ENCODE results near the gene CFAP161.

Gene CFAP161

GRCh38 chr15:81191701-81192100 is 57.6 kb downstream of the CFAP161 start:
- no peak overlapping the region for H3K4me3 ChIP-seq (ENCODE audit: low read depth, low read length)
- no peak for DNase-seq (ENCODE audit: low read depth, low spot score)
- in situ Hi-C loops (cut with HindIII; ENCODE audit: low sequenced_read_pairs) = no loop called here
- no peak for TF ChIP-seq CTCF (IDR thresholded peaks at IDR 0.05; ENCODE audit: low read depth, low read length)

- TF ChIP-seq CTCF (IDR thresholded peaks at IDR 0.05; ENCODE audit: low read depth, low read length) = no peak
- H3K4me3 ChIP-seq (ENCODE audit: low read depth, low read length) = no peak overlapping the region
- in situ Hi-C loops (cut with HindIII; ENCODE audit: low sequenced_read_pairs) = no loop called here
- no peak for DNase-seq (ENCODE audit: low read depth, low spot score)
Observed at GRCh38 chr15:81194723-81195122, 60.7 kb downstream of the CFAP161 start.

GRCh38 chr15:81195339-81195864 is 61.3 kb downstream of the CFAP161 start:
- TF ChIP-seq CTCF (IDR thresholded peaks at IDR 0.05; ENCODE audit: low read depth, low read length) = no peak
- no peak for DNase-seq (ENCODE audit: low read depth, low spot score)
- H3K4me3 ChIP-seq (ENCODE audit: low read depth, low read length) = no peak overlapping the region
- in situ Hi-C loops (cut with HindIII; ENCODE audit: low sequenced_read_pairs) = no loop called here

GRCh38 chr15:81196576-81197254 is 62.6 kb downstream of the CFAP161 start, which contains the start of gene IL16:
IL16 (plus strand) TSS chr15:81196879; CDS start chr15:81225400, 28,521 bp downstream.
- H3K4me3 ChIP-seq (ENCODE audit: low read depth, low read length) = no peak within 1 kb of the TSS
- DNase-seq (ENCODE audit: low read depth, low spot score) = no peak
- in situ Hi-C loops (cut with HindIII; ENCODE audit: low sequenced_read_pairs) = no loop called here
- TF ChIP-seq CTCF (IDR thresholded peaks at IDR 0.05; ENCODE audit: low read depth, low read length) = no peak

- H3K4me3 ChIP-seq (ENCODE audit: low read depth, low read length) = no peak overlapping the region
- TF ChIP-seq CTCF (IDR thresholded peaks at IDR 0.05; ENCODE audit: low read depth, low read length) = no peak
- in situ Hi-C loops (cut with HindIII; ENCODE audit: low sequenced_read_pairs) = no loop called here
- no peak for DNase-seq (ENCODE audit: low read depth, low spot score)
Observed at GRCh38 chr15:81197255-81197630, 63.2 kb downstream of the CFAP161 start.

- no peak for DNase-seq (ENCODE audit: low read depth, low spot score)
- no peak for TF ChIP-seq CTCF (IDR thresholded peaks at IDR 0.05; ENCODE audit: low read depth, low read length)
- in situ Hi-C loops (cut with HindIII; ENCODE audit: low sequenced_read_pairs) = no loop called here
Observed at GRCh38 chr15:81197688-81198281, 63.7 kb downstream of the CFAP161 start.

More at GRCh38 chr15:81197688-81198281, 63.7 kb downstream of the CFAP161 start:
- no peak overlapping the region for H3K4me3 ChIP-seq (ENCODE audit: low read depth, low read length)

All from astrocyte of the spinal cord (primary cell).